Measurements from ENCODE around the gene CPED1.

DNA sequence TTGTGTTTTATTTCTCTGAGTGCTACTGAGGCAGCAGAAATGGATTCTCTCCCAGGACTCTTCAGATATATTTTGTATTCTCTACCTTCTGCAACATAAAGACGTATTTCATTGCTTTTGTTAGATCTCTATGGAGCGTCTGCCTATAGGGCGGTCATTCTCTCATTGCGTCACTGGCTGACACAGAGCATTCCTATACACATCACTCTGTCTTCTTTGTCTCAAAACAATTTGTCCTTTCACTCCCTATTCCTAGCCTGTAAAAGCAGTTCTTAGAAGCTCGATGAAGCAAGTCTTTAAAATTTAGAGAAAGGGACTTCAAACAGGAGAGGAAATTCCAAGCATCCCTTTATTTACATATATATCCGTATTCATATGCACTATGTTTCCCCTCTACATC lies 120.6 kb downstream of the CPED1 start:
- TF ChIP-seq CTCF (conservative IDR thresholded peaks at IDR 0.05): no peak
- no peak for TF ChIP-seq ZFX (IDR thresholded peaks at IDR 0.05)

Measured in C4-2B (cell line).